Urinary bladder (tissue), 4 donors: ENCODE measurements around the gene BSND. TPM values are rescaled to one million over a fixed set of nuclear protein-coding genes. Genes with fewer than 3 reads are reported as not detected.
"Not testable (repeated sequence)": the region's sequence is repeated elsewhere in the genome, so short reads cannot be mapped to it uniquely, and the experiment has no call there.

ENCODE experiments used
- DNase-seq: peaks from one replicate; pipeline ENCODE4 v3.0.0-alpha.2; 2015; ENCODE audit errors: extremely low spot score
- H3K27ac ChIP-seq: one replicate; pipeline ENCODE4 v1.5.1; 2013; ENCODE audit warnings: low read depth, mild to moderate bottlenecking, moderate library complexity
- H3K36me3 ChIP-seq: one replicate; pipeline ENCODE4 v1.6.1; 2013; ENCODE audit warnings: mild to moderate bottlenecking, moderate library complexity; ENCODE audit not compliant: insufficient read depth
- H3K4me1 ChIP-seq: one replicate; pipeline ENCODE4 v1.6.1; 2013; ENCODE audit warnings: mild to moderate bottlenecking, moderate library complexity; ENCODE audit not compliant: insufficient read depth
- H3K4me3 ChIP-seq: one replicate; pipeline ENCODE4 v1.5.1; 2013; ENCODE audit warnings: low read depth, low read length
- WGBS: extraction: QIAGEN DNeasy Blood & Tissue Kit; methylation state at CpG from one replicate; pipeline ENCODE4 v1.1.7; 2013; 5-methylcytosine and 5-hydroxymethylcytosine counted together
- polyA plus RNA-seq: library from polyadenylated mRNA; stranded (reverse); fragments of 200-250 nt; gene quantifications from one replicate; pipeline ENCODE4 v1.2.3, GENCODE V29; 2013
- total RNA-seq: library from RNA; depleted of rRNA; stranded (reverse); fragments of >200 nt; gene quantifications from one replicate; pipeline ENCODE4 v1.2.3, GENCODE V29; 2014
- donor health status: healthy with polysubstance abuse.
- donor health status: healthy.

The BSND gene
- total RNA-seq, result not detected
- polyA plus RNA-seq, result not detected

DNA sequence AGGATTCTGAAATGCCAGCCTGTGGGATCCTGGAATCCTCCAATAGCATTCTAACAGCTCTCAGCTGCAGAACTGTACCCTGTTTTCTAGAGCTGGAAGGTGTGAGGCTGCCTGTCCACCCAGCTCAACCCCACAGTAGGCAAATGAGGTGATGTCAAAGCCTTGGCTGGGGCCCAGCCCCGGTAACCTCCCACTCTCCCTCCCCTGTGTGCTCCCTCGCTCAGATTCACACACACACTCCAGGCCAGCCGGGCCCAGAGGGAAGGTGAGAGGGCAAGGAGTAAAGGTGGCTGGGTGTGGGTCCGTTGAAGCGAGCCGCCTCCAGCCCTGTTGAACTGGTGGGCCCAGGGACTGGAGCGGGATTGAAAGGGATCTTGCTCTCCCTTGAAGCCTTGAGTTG is at the start of gene BSND:
TSS of gene BSND (plus strand) at position 257 of the 400 bp plus-strand sequence. CDS start 254 bp downstream, outside the sequence.
- 69% methylated on average over 7 of the region's 7 CpGs for WGBS
- no peaks in the 10 kb centered on the region for H3K36me3 ChIP-seq
- no peak for DNase-seq
- no peak within 1 kb of the TSS for H3K4me3 ChIP-seq
- H3K27ac ChIP-seq, result no peak within 1 kb of the TSS
- no peaks in the 10 kb centered on the region for H3K4me1 ChIP-seq

DNA sequence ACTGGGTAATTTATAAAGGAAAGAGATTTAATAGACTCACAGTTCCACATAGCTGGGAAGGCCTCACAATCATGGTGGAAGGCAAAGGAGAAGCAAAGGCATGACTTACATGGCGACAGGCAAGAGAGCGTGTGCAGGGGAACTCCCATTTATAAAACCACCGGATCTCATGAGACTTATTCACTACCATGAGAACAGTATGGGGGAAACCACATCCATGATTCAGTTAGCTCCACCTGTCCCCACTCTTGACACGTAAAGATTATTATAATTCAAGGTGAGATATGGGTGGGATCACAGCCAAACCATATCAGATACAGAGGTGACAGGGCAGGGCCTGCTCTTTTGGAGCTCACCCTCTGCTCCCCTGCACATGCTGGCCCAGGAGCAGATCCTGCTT is 49.7 kb upstream of the BSND start:
- WGBS, result 90% methylated on average over 4 of the region's 4 CpGs
- Histone ChIP-seq H3K4me3 (no peak overlapping the region), H3K36me3 (no peaks in the 10 kb centered on the region), H3K4me1 (no peaks in the 10 kb centered on the region), H3K27ac (no peak overlapping the region)
- no peak for DNase-seq

DNA sequence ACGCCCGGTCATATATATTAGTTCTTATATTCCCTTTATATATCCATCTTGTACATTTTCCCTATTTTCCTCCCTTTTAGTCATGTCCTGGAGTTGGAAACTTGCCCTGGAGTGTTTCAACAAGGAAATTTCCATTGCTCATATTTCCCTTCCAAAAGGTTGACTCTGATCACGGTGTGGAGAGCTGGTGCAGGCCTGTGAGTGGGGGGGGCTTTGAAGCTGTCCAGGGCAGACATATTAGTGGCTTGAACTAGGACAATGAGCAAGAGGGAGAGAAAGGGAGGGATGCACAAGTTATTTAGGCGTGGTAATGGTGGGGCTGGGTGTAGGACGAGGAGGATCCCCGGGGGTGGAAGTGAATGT is 48.7 kb upstream of the BSND start:
- no peak overlapping the region for H3K27ac ChIP-seq
- no peak overlapping the region for H3K4me3 ChIP-seq
- no peaks in the 10 kb centered on the region for H3K4me1 ChIP-seq
- no peak for DNase-seq
- WGBS, result 58% methylated on average over 6 of the region's 6 CpGs
- no peaks in the 10 kb centered on the region for H3K36me3 ChIP-seq

DNA sequence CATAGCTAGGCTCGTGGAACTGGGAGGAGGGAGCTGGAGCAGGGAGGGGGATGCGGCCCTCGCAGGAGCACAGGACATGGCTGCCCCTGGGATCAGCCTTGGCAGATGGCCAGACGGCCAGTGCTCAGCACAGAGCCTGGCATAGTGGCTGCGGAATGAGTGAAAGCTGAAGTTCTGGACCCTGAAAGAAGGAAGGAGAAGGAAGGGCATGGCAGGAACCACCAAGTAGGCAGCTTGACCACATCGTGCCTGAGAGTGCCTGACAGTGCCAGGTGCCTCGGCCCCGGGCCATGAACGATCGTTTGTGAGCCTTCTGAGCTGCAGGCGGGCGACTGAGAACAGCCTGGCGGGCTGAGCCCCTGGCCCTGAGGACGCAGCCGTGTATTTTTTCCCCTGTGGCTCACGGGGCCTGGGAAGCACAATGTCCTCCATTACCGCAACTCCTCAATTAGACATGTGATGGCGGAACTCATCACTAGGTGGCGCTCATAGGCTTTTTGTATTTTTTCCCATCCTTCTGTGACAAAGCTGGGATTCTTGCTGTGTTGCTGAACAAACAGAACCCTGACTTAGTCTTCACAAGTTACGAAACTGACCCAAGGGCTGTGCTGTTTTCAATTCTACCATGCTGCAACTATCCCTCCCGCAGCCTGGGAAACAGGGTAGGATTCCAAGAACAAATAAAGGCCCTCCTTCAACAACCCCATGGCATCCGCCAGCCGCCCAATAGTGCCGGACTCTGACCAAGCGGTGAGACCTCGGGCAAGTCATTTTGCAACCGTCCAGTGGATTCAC is 48.2 kb upstream of the BSND start:
- H3K27ac ChIP-seq, result no peak overlapping the region
- no peak overlapping the region for H3K4me3 ChIP-seq
- H3K4me1 ChIP-seq, result no peaks in the 10 kb centered on the region
- 30% methylated on average over 27 of the region's 27 CpGs for WGBS
- H3K36me3 ChIP-seq, result no peaks in the 10 kb centered on the region
- peak; percentile 64 for DNase-seq

DNA sequence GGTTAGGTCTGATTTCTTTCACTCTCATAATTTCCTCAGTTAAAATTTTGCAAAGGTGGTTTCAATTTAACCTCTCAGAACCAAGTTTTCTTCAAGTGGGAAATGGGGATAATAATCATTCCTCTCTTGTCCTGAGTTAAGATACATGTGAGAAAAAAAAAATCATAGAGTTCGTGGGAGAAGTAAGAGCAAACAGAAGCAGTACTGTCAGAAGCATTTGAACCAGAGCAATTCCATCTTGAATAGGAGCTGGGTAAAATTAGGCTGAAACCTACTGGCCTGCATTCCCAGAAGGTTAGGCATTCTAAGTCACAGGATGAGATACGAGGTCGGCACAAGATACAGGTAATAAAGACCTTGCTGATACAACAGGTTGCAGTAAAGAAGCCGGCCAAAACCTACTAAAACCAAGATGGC is 46.9 kb upstream of the BSND start:
- no peak for DNase-seq
- WGBS, result 91% methylated on average over 4 of the region's 4 CpGs
- Histone ChIP-seq H3K4me3 (no peak overlapping the region), H3K36me3 (no peaks in the 10 kb centered on the region), H3K27ac (no peak overlapping the region), H3K4me1 (no peaks in the 10 kb centered on the region)

DNA sequence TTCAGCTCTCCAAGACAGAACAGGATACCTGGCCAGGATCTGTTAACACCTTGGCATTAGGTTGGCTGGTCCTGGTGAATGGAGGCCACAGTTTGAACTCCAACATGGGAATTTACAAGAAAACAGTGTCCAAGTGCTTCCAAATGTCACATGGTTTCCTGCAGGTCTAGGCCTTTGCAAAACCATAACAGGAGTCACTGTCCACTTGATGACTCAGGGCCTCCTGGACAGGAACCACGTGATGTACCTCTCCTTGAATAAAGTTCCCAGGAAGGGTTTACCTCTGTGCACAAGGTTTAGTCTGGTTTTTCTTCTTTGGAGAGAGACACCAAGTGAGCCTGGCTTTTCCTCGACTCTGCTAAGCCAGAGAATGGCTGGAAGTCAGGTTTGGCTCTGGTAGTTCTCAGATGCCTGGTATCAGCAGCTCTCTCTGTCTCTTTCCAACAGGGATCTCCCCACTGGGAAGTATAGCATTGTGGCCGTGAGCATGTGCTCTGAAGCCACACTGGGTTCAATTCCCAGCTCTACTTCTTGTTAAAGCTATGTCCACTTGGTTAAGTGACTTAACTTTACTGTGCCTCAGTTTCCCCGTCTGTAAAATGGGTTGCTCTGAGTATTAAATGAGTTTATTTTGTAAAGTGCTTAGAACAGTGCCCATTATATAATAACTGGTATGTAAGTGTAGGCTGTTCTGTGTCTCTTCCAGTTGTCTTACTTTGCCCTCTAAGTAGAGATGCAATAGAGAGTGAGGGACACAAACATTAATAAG is 45.6 kb upstream of the BSND start:
- no peaks in the 10 kb centered on the region for H3K36me3 ChIP-seq
- H3K4me1 ChIP-seq, result no peaks in the 10 kb centered on the region
- no peak for DNase-seq
- H3K27ac ChIP-seq, result no peak overlapping the region
- 78% methylated on average over 4 of the region's 4 CpGs for WGBS
- no peak overlapping the region for H3K4me3 ChIP-seq

DNA sequence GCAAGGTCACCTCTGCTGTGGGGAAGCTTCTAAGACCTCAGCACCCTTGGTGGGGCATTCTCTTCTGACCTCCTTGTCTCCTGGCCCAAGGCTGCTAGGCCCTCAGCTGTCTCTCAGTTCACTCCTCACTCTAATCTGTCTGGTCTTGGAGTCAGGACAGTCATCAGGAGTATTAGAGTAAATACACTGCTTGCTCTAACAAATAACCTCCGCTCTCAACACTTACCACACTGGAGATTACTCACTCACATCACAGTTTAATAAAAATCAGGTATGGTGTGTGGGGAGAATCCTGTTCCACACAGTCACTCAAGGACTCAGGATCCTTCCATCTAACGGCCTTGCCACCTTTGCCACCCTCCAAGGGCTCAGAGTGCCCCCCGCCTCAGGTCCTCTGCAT is 44.9 kb upstream of the BSND start:
- WGBS, result 91% methylated on average over 3 of the region's 3 CpGs
- no peak overlapping the region for H3K27ac ChIP-seq
- DNase-seq, result no peak
- no peak overlapping the region for H3K4me3 ChIP-seq
- H3K36me3 ChIP-seq, result no peaks in the 10 kb centered on the region
- H3K4me1 ChIP-seq, result no peaks in the 10 kb centered on the region

DNA sequence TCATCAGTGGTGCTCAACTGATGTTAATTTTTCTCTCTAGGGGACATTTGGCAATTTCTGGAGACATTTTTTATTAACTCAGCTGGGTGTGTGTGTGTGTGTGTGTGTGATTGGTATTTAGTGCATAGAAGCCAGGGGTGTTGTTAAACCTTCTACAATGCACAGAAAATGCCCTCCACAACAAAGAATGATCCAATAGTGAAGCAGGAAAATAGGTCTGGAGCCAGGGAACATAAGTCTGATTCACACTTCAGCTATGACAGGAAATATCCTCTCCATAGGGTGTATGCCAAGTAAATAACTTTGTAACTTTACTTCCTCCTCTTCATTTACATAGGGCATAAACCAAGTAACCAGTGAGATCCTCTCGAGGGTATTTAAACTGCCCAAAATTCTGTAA is 43.4 kb upstream of the BSND start:
- no peak for DNase-seq
- Histone ChIP-seq H3K27ac (no peak overlapping the region), H3K4me3 (no peak overlapping the region), H3K4me1 (no peaks in the 10 kb centered on the region), H3K36me3 (no peaks in the 10 kb centered on the region)
- 70% methylated on average over 1 of the region's 1 CpG for whole genome bisulfite sequencing

DNA sequence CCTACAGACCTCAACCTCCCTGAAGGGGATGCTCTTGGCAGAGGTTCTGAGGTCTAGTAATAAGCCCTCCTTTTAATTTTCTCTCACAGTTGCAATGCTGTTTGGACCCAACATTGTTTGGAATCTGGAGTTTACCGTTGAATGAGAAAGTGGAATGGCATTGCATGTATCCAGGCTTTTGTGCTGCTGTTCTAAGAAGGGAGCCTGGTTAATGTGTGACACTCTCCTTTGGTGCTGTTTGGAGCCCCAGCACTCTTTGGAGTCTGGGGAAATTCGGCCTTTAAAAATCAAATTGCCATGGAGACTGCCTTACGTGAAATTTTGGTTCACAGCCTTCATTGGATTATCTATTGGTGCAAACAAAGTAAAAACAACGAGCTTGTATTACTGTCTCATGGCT is 42.0 kb upstream of the BSND start:
- H3K27ac ChIP-seq, result no peak overlapping the region
- DNase-seq, result no peak
- 87% methylated on average over 4 of the region's 4 CpGs for WGBS
- no peaks in the 10 kb centered on the region for H3K36me3 ChIP-seq
- no peak overlapping the region for H3K4me3 ChIP-seq
- no peaks in the 10 kb centered on the region for H3K4me1 ChIP-seq

DNA sequence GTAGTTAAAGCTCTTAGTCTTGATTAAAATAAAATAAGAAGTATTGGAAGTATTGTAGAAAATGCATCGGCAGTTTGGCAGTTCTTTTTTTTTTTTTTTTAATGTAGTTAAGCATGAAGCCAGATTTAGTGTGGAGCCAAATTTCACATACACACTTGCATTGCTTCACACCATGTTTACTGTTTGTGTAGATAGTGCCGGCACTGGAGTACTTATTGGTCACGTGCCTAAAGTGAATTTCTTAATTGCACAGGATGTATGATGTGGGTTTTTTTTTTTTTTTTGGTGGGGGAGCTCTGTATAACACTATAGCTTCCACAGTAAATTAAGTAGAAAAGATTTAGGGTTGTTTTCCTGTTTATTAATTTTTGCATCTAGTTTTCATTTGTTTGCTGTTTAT is 39.5 kb upstream of the BSND start:
- Histone ChIP-seq H3K36me3 (no peaks in the 10 kb centered on the region), H3K4me3 (no peak overlapping the region), H3K4me1 (no peaks in the 10 kb centered on the region), H3K27ac (no peak overlapping the region)
- WGBS, result 80% methylated on average over 3 of the region's 3 CpGs
- no peak for DNase-seq

DNA sequence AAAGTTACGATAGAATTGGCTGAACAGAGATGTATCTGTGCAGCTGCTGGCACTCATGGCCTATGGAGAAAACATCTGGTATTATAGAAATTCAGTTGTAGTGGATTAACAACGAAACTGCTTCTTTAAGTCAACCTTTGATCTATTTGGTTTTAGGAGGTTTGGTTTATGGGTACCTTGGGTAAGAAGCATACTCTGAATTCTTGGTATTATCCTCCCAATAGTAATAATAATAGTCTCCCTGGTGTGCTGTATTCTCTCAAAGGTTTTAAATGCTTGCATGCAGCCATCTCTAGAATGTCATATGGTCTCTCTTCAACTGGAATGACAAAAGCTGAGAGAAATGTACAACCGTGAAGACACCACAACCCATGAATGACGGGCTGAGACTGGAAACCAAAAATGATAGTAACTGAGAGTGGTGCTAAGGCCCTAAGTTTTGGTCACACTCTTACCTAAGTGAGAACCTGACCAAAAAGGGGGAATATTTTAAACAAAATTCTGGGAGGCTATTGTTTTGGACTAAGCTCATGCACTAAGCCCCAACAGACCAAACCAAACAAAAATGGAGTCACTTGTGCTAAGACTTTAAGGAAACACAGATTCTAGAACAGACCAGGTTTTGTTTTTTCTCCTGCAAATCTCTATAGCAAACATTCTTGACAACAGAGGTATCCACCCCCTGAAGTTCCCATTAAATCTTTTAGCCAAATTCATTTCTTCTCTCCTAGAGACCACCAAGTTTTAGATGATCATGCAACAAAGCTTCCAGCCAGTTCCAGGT is 35.9 kb upstream of the BSND start:
- no peak overlapping the region for H3K27ac ChIP-seq
- no peaks in the 10 kb centered on the region for H3K4me1 ChIP-seq
- no peaks in the 10 kb centered on the region for H3K36me3 ChIP-seq
- 70% methylated on average over 4 of the region's 4 CpGs for WGBS
- DNase-seq, result no peak
- no peak overlapping the region for H3K4me3 ChIP-seq

DNA sequence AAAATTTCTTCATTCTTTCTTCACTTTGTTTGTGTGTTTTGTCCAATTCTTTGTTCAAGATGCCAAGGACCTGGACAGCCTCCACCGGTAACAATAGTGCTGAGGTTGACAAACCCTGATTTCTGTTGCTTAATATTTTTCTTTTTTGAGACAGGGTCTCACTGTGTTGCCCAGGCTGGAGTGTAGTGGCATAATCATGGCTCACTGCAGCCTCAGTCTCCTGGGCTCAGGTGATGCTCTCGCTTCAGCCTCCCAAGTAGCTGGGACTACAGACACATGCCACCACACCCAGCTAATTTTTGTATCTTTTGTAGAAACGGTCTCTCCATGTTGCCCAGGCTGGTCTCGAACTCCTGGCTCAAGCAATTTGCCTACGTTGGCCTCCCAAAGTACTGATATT is 34.9 kb upstream of the BSND start:
- DNase-seq, H3K27ac ChIP-seq, H3K4me1 ChIP-seq, H3K4me3 ChIP-seq, H3K36me3 ChIP-seq: not testable (repeated sequence)
- 94% methylated on average over 5 of the region's 5 CpGs for WGBS

DNA sequence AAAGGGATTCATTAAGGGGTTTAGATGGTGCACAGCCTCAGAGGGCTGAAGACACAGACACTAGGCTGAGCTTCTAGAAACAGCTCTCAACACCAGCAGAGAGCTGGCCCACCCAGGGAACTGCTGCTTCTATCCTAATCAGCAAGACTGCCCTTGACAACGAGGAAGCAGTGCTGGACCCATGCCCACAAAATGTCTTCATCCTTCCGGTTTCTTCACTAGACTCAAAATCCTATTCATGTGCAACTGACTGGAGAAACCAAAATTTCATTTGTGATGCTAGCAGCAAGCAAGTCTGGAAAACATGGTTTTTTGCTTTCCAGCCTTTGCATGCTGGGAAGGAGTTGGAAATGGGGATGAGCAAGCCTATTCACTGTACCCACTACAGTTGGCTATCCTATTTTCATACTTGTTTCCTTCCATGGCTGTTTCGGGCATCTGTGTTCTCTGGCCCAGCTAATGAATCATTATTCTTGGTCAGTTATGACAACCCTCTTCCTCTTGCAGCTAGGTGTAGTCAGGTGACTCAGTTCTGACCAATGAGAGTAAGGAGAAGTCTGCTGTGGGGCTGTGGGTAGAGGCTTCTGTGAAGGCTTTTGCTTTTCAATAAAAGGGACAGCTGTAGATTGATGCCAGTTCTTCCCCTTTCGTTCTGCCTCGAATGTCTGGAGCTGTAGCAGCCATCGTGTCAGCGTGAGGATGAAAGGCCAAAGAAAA is 33.0 kb upstream of the BSND start:
- Histone ChIP-seq H3K36me3 (no peaks in the 10 kb centered on the region), H3K27ac (no peak overlapping the region), H3K4me3 (no peak overlapping the region), H3K4me1 (no peaks in the 10 kb centered on the region)
- 60% methylated on average over 7 of the region's 7 CpGs for WGBS
- DNase-seq, result peak; percentile 39
